Measurements from ENCODE around the gene COMT.
A peak's percentile ranks its signal among the peaks of the same experiment; 100 is the strongest.

Gene COMT

DNA sequence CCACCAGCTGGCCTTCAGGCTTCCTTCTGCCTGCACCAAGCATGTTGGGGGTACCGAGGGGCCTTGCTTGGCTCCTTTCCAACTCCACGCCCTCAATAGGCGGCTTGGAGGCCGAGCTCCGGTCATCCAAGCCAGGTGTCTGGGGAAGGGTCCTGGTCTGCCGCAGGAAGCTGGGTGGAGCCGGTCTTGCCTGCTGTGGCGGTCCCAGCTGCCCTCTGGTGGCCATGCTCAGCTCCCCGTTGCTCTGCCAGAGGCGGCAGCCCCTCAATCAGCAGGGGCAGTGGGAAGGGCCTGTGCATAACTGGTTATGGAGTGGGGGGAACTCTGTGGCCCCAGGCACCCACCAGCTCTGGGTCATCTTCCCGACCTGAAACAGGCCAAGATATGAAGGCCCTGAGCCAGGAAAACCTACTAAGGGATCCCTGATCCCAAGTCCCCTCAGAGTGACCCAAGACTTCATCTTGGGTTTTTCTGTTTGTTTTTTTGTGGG is 71.9 kb downstream of the COMT start:
- DNase-seq: no peak

DNA sequence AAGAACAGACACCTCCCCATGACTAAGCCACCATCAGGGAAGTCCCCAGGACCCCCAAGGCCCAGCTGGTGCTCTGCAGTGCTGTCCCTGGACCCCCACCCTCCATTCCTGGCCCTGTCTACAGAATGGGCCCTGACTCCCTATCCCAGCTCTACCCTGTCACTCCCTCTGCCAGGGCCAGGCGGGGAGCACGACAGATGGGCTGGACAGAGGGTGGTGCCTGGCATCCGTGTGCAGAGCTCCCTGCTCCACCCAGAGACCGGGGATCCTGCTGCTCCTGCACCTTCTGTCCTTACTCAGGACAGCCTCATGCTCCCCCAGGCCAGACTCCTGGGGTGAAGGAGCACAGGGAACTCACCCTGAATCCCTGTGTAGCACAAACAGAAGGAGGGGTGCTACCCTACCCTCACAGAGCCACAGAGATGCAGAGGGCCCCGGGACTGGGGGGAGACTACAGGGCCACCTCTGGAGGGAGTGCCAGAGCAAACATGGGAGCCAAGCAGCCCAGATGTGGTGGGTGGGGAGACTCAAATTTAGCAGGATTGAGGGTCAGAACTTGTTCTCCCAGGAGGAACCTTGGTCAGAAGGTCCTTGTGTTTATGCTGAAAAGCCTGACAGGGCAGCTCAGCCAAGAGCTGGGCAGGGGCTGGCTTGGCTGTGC is 73.1 kb downstream of the COMT start:
- DNase-seq: no peak

DNA sequence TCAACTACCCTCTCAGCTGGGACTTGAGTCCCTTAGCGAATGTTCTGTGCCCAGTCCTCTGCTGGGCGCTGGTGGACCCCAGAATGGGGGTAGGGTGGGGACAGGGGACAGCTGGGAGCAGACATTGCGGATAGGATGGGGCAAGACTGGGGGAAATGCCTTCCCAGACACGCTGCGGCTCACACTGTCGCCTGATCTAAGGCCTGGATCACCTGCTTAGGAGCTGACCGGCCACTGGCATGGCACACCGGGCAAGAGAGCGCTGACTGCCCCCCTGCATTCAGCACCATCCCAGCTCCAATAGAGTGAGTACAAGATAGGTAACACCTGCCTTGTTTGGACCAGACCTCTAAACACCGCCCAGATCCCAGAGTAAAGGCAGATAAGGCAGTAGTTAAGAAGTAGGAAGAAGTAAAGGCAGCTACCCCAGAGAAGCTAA is 73.6 kb downstream of the COMT start:
- DNase-seq: no peak

DNA sequence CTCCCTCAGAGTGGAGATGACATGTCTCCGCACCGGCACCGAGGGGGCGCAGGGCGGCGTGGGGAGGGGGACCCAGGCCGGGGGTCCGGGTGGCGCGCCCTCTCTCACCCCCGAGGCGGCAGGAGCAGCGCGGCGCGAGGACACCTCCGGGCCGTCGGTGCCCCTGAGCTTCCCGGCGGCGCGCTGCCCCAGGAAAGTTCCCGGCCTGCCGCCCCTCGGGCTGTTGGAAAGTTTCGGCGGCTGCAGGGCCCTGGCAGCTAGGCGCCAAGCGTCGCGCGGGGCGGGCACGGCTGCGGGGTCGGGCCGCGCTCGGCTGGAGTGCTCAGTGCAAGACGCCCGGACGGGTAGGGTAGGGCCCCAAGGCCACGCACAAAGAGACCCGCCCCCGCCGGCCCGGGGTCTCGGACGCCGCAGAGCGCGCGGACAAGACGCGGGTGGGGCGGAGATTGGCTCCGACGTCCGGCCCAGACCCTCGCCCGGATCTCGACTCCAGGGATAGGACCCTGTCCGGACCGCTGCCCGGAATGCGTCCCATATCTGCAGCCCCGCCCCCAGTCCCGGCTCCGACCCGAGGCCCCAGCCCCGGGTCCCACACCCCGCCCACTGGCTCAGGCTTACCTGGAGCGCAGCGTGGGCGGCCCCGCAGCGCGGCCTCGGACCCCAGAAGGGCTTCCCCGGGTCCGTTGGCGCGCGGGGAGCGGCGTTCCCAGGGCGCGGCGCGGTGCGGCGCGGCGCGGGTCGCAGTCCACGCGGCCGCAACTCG is 74.6 kb downstream of the COMT start:
- no peak for DNase-seq

DNA sequence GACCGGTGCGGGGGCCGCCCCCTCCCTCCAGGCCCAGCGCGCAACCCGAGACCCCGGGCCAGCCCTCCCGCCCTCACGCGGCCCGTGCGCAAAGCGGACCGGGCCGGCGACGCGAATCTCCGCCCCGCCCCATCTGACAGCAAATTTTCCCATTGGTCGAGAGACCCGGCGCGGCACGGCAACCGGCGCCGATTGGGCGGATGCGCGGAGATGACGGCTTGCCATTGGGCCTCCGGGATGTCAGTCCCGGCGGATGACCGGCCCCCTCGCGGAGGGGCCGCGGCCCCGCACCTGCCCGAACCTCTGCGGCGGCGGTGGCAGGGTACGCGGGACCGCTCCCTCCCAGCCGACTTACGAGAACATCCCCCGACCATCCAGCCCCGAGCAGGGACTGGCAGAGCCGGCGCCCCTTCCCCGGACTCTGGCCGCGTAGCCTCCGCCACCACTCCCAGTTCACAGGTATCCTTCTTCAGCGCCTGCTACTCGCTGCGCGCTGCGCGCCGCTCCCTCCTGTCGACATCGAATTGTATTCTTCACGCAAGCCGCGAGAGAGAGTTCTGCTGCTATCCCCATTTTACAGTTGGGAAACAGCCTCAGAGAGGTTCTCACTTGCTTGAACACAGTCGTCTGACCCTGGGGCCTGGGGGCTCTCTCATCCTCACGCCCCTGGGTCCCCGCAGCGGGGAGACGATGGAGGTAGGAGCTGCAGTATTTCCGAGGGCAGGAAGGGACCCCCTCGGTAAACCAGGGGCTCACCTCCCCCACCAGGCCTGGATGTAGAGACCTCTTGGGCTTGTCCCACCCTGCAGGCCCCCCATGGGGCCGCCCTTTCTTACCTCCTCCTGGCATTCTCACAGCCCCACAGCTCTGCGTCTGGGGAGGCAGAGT is 75.4 kb downstream of the COMT start, which contains the start of gene ARVCF:
Gene ARVCF, minus strand, starts transcription at position 90 of the 888 bp plus-strand sequence. CDS start 26,029 bp downstream, outside the sequence.
- peak; percentile 87 for DNase-seq

DNA sequence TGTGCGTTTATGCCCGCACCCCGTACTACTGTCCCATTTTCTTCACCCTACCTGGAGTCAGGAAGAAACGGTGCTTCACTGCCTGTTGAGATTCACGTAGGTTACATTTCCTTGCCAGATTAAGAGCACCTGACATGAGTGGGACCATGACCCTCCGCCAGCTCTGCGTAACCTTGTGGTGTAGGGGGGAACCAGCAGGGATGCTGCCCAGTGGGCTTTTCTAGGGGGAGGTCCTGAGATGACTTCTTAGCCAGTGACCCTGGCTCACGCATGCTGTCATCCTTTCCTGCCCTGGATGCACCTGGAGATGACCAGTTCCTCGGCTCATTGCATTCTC is 76.0 kb downstream of the COMT start:
- DNase-seq: no peak

DNA sequence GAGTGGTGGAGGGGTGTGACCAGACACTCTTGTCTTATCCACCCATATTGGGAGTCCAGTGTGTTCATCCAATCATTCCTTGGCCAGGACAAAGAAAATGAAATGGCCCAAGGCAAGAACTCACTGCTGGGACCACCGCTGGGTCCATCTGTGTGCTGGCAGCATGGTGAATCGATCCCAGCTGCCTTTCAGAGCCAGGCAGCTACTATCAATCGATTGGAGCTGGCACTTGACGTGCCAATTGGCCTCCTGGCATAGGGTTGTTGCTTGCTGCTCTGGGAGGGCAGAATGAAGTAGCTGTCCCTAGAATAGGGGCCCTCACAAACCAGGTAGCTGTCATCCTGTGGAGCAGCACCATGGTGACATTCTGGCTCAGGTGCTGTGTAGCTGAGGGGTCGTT is 76.4 kb downstream of the COMT start:
- no peak for DNase-seq
